Activated CD4-positive, CD25-positive, alpha-beta regulatory T cell treated with anti-CD3 and anti-CD28 coated beads, Interleukin-2, amount 50 U/mL, for 72 hours (primary cell): Measurements from ENCODE around the gene GNG13.

Experiments
- DNase-seq: peaks from one replicate; pipeline ENCODE4 v3.0.0; 2021

Gene GNG13

DNA sequence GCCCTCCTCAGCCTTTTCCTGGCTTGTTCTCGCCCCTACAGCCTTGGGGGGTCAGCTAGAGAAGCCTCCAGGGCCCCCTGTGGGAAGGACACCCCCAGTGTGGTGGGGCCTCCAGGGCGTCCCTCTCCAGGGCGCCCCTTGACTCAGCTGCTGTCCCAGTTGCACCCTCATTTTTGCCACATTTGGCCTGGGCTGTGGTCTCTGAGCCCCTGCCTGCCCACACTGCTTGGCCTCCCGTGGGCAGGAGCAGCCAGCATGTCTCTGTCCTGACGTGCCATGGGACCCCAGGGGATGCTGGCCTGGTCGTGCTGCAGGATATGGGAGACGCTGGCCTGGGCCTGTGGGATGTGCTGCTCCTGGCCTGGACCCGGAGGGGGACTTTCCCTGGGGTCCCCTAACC is 7.1 kb downstream of the GNG13 start:
- DNase-seq, result no peak

- DNase-seq, result no peak
Measured at GRCh38 chr16:792221-792995, 8.1 kb downstream of the GNG13 start.

DNA sequence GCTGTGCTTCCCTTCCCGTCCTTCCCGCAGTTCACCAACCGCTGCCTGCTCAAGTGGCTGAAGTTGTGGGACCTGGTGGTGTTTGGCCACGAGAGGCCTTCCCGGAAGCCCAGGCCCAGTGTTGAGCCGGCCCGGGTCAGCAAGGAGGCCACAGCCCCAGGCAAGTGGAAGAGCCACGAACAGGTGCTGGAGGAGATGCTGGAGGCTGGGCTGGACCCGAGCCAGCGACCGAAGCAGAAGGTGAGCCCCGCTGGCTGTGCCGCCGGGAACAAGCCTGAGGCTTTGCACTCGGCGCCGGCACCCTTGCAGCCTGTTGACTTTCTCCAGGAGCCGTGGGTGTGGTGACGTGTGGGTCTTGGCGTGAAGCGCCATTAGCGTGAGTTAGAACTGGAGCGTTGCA is 9.4 kb downstream of the GNG13 start:
- DNase-seq, result no peak

DNA sequence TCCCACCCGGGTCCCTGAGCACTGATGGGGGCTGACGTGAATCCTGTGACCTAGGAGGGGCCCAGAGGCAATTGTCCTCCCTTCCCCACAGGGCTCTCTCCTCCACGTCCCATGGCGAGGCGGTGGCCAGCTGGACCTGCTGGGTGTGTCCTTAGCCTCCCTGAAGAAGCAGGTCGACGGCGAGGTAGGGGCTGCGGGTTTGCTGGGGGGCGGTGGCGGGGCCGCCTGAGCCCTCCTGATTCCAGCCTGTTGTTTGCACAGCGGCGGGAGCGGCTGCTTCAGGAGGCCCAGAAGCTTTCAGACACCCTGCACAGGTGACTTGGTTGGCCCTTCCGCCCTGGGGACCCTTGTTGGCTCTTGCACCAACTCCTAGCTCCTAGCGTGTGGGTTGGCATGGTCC is 10.4 kb downstream of the GNG13 start:
- DNase-seq, result no peak

DNA sequence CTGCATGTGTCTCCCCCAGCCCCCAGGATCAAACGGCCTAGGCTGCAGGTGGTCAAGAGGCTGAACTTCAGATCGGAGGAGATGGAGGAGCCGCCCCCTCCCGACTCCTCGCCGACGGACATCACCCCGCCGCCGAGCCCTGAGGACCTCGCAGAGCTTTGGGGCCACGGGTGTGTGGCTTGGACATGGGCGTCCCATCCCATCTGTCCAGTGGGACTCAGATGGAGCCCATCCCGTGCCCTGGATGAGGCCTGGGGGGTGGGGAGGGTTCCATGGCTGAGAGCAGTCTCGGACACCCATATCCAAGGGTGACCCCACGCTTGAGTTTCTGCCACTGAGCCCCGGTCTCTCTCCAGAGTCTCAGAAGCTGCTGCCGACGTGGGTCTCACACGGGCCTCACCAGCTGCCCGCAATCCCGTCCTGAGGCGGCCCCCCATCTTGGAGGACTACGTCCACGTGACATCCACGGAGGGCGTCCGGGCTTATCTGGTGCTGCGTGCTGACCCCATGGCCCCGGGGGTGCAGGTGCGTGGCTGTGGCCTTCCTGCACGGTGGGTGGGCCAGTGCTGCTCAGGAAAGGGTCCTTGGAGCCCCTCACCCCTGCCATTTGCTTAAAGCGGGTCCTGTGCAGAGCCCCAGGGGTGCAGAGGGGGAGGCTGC is 11.2 kb downstream of the GNG13 start:
- no peak for DNase-seq

- peak; percentile 95 for DNase-seq
Measured at GRCh38 chr16:788399-789126, 12.0 kb downstream of the GNG13 start, which contains the start of gene CHTF18. Gene CHTF18, plus strand, starts transcription at chr16:788620. Its CDS starts 65 bp downstream, at chr16:788685.

GRCh38 chr16:787978-788398 is 12.5 kb downstream of the GNG13 start, which contains the start of gene RPUSD1:
Gene RPUSD1, minus strand, starts transcription at chr16:788381. Its CDS starts 644 bp downstream, at chr16:787737.
- no peak for DNase-seq

GRCh38 chr16:787321-787966 is 13.1 kb downstream of the GNG13 start:
- DNase-seq, result no peak

- peak; percentile 81 for DNase-seq
Measured at GRCh38 chr16:785563-786535, 14.7 kb downstream of the GNG13 start.

- DNase-seq, result no peak
Measured at GRCh38 chr16:784431-784830, 16.1 kb downstream of the GNG13 start.

- DNase-seq, result no peak
Measured at GRCh38 chr16:783404-784161, 17.0 kb downstream of the GNG13 start.

- no peak for DNase-seq
Measured at GRCh38 chr16:782766-783403, 17.6 kb downstream of the GNG13 start.

GRCh38 chr16:782258-782657 is 18.3 kb downstream of the GNG13 start:
- no peak for DNase-seq

DNA sequence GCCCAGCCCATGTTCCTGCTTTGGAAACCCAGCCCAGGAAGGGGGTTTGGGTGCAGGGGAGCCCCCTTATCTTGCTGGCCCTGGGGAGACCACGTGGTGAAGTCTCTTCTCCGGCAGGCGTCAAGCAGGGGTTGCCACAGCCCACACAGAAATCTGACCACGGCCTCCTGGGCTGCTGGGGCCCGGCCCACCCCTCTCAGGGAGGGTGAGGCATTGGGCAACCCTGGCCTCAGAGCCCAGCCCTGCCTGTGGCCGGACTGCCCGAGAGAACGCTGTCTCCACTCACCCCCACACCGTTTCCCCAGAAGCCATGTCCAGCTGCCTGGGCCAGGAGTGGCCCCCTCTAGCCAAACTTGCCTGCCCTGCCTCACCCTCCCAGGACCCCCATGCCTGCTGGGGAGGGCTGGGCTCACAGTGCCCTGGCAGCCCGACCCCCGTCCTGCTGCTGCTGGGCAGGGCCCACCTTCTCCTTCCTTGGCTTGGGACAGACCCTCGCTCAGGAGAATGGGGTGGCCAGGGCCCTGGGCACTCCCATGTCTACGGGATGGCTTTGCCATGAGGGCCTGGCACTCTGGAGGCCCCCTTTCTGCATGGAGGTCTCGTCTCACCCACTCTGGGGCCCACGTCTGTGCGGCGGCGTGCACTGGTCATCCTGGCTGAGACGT is 19.1 kb downstream of the GNG13 start:
- DNase-seq, result no peak

GRCh38 chr16:780296-780695 is 20.2 kb downstream of the GNG13 start:
- DNase-seq, result no peak

DNA sequence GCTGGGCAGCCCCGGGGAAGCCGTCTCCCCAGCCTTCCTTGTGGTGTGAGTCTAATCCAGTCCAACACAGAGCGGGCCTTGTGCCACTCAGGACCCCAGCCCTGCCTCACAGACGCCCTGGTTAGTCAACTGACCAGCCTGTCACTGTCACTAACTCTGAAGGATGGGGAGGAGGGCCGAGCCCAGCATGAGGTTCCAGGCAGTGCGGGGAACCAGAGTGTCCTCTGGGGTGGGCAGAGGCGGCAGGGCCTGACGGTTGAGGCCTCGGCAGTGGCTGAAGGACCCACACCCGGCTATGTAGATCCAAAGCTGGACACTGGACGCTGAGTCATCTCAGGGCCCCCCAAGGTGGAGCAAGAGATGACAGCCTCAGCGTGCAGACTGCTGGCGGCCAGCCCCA is 21.0 kb downstream of the GNG13 start:
- no peak for DNase-seq

DNA sequence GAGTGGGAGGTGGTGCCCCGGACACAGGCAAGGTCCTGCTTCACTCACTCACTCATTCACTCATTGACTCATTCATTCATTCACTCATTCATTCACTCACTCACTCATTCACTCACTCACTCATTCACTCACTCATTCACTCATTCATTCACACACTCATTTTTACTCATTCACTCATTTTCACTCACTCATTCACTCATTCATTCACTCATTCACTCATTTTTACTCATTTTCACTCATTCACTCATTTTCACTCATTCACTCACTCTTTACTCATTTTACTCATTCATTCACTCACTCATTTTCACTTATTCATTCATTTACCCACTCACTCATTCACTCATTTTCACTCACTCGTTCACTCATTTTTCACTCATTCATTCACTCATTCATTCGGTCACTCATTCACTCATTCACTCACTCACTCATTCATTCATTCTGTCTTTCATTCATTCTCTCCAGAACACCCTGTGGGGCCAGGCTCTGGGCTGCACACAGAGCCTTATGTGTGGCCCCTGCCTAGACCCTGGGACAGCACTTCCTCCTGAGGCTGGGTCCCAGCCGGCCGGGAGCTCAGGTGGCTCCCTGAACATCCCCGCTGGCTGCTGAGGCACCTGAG is 21.5 kb downstream of the GNG13 start:
- no peak for DNase-seq

DNA sequence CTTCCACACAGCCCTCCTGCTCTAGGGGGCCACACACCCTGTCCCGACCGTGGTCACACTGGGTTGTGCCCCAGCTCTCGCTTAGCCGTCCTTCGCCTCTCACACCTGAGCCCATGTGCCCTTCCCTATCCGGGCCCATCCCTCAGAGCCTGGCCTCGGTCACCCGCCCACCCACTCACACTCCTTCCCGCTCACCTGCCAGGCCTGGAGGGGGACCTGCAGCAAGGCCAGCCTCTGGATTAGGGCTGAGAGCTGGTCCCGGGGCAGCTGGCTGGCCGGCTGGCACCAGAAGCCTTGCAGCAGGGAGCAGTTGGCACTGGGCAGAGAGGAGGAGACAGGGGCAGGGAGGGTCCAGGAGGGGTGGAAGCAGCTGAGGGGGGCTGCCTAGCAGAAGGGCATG is 22.1 kb downstream of the GNG13 start:
- DNase-seq, result no peak

- no peak for DNase-seq
Measured at GRCh38 chr16:777826-778225, 22.7 kb downstream of the GNG13 start.

DNA sequence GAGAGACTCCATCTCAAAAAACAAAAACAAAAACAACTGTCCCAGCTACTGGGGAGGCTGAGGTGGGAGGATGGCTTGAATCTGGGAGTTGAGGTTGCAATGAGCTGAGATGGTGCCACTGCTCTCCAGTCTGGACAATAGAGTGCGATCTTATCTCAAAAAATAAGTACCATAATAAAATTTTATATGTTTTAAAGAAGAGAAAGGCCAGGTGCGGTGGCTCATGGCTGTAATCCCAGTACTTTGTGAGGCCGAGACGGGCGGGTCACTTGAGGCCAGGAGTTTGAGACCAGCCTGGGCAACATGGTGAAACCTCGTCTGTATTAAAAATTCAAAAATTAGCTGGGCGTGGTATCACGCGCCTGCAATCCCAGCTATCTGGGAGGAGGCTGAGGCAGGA is 23.7 kb downstream of the GNG13 start:
- no peak for DNase-seq
